Ovary (tissue), 3 donors: ENCODE measurements around the gene TBC1D8.

ENCODE experiments used
- EP300 ChIP-seq: sonication (generic); formaldehyde crosslinking; IDR thresholded peaks from one replicate; pipeline ENCODE4 v1.6.1; 2017; ENCODE audit warnings: antibody characterized with exemption
- POLR2A ChIP-seq: fragments of 450-650 bp; IDR thresholded peaks from one replicate; pipeline ENCODE4 v1.6.1; 2017; ENCODE audit warnings: antibody characterized with exemption, mild to moderate bottlenecking, moderate library complexity
- TF ChIP-seq, protein P1 (sequence below), 3 donors: fragments of 450-650 bp in 2 of 3; fragments of 200-600 bp in 1 of 3; IDR thresholded peaks; one replicate each; pipeline versions ENCODE4 v1.5.1 to v1.8.0; 2016 to 2022; ENCODE audit warnings: antibody characterized with exemption in 3 of 3, mild to moderate bottlenecking in 1 of 3
- donor health status: DM: no; HTN: no; CAD: no.

GRCh38 chr2:100963026-100963375 is 188.2 kb downstream of the TBC1D8 start:
- TF ChIP-seq, protein P1, sequence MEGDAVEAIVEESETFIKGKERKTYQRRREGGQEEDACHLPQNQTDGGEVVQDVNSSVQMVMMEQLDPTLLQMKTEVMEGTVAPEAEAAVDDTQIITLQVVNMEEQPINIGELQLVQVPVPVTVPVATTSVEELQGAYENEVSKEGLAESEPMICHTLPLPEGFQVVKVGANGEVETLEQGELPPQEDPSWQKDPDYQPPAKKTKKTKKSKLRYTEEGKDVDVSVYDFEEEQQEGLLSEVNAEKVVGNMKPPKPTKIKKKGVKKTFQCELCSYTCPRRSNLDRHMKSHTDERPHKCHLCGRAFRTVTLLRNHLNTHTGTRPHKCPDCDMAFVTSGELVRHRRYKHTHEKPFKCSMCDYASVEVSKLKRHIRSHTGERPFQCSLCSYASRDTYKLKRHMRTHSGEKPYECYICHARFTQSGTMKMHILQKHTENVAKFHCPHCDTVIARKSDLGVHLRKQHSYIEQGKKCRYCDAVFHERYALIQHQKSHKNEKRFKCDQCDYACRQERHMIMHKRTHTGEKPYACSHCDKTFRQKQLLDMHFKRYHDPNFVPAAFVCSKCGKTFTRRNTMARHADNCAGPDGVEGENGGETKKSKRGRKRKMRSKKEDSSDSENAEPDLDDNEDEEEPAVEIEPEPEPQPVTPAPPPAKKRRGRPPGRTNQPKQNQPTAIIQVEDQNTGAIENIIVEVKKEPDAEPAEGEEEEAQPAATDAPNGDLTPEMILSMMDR (IDR thresholded peaks at IDR 0.05): no peak
- no peak for TF ChIP-seq POLR2A
- no peak for TF ChIP-seq EP300
